Thyroid gland (tissue), 4 donors: Measurements from ENCODE around the gene CXCL17. TPM values are rescaled to one million over a fixed set of nuclear protein-coding genes. Genes with fewer than 3 reads are reported as not detected.

ENCODE experiments used
- DNase-seq, 2 donors: peaks; one replicate each; pipeline ENCODE4 v3.0.0-alpha.2; 2019
- H3K27ac ChIP-seq, 3 donors: fragments of 200-600 bp; sonication (generic); 1 replicate in 2 of 3; 2 replicates in 1 of 3; pipeline ENCODE4 v1.5.1; 2016 to 2019; ENCODE audit warnings: mild to moderate bottlenecking in 1 of 3, moderate library complexity in 1 of 3
- H3K27me3 ChIP-seq: fragments of 200-600 bp; sonication (generic); one replicate; pipeline ENCODE4 v1.5.1; 2019
- H3K36me3 ChIP-seq, 2 donors: fragments of 200-600 bp; sonication (generic); one replicate each; pipeline ENCODE4 v1.5.1; 2016 to 2019
- H3K4me1 ChIP-seq, 2 donors: fragments of 200-600 bp; sonication (generic); one replicate each; pipeline ENCODE4 v1.5.1; 2017 to 2019
- H3K4me3 ChIP-seq, 3 donors: fragments of 200-600 bp; sonication (generic); replicated peaks in 1 of 3; 1 replicate in 2 of 3; 2 replicates in 1 of 3; pipeline ENCODE4 v1.5.1; 2016; ENCODE audit warnings: mild to moderate bottlenecking in 1 of 3
- H3K9me3 ChIP-seq: fragments of 200-600 bp; sonication (generic); one replicate; pipeline ENCODE4 v1.5.1; 2017
- POLR2A ChIP-seq, 2 donors: fragments of 450-650 bp; IDR thresholded peaks; one replicate each; pipeline ENCODE4 v1.6.1; 2017; ENCODE audit warnings: antibody characterized with exemption in 2 of 2, mild to moderate bottlenecking in 2 of 2, moderate library complexity in 1 of 2
- WGBS, 2 donors: methylation state at CpG; one replicate each; pipeline ENCODE4 v1.1.5; 2017; 5-methylcytosine and 5-hydroxymethylcytosine counted together
- intact Hi-C: fragments of 100-400 bp; cut with DNase I; formaldehyde crosslinking; loops from one replicate; pipeline ENCODE4 v1.15.1; 2023
- total RNA-seq, 4 donors: library from RNA; depleted of rRNA; stranded (reverse); fragments of >200 nt; gene quantifications; one replicate each; pipeline ENCODE4 v1.2.3, GENCODE V29; 2016
- TF ChIP-seq, protein P1 (sequence below), 6 experiments: fragments of 200-600 bp in 3 of 6; fragments of 450-650 bp in 3 of 6; sonication (generic) in 3 of 6; IDR thresholded peaks; one replicate each; pipeline ENCODE4 v1.5.1; 2016 to 2019; ENCODE audit warnings: antibody characterized with exemption in 6 of 6, mild to moderate bottlenecking in 2 of 6, inconsistent platforms in 1 of 6, moderate library complexity in 1 of 6

Gene CXCL17
- total RNA-seq, 4 donors from 2014 or later = not detected

GRCh38 chr19:42424712-42425131 is 18.0 kb downstream of the CXCL17 start:
- DNase-seq = no peak
- intact Hi-C loops = no loop called here
- H3K36me3 ChIP-seq = no peaks in the 10 kb centered on the region
- TF ChIP-seq, protein P1, sequence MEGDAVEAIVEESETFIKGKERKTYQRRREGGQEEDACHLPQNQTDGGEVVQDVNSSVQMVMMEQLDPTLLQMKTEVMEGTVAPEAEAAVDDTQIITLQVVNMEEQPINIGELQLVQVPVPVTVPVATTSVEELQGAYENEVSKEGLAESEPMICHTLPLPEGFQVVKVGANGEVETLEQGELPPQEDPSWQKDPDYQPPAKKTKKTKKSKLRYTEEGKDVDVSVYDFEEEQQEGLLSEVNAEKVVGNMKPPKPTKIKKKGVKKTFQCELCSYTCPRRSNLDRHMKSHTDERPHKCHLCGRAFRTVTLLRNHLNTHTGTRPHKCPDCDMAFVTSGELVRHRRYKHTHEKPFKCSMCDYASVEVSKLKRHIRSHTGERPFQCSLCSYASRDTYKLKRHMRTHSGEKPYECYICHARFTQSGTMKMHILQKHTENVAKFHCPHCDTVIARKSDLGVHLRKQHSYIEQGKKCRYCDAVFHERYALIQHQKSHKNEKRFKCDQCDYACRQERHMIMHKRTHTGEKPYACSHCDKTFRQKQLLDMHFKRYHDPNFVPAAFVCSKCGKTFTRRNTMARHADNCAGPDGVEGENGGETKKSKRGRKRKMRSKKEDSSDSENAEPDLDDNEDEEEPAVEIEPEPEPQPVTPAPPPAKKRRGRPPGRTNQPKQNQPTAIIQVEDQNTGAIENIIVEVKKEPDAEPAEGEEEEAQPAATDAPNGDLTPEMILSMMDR (IDR thresholded peaks at IDR 0.05) = no peak
- TF ChIP-seq POLR2A (IDR thresholded peaks at IDR 0.05) = no peak
- no peaks in the 10 kb centered on the region for H3K9me3 ChIP-seq
- WGBS, 2 donors = 55 to 64% methylated on average over 12 to 13 of the region's 13 CpGs
- no peaks in the 10 kb centered on the region for H3K27me3 ChIP-seq
- no peak overlapping the region for H3K4me3 ChIP-seq
- H3K4me1 ChIP-seq = peaks cover 8 to 13% of the 10 kb centered on the region in 2 donors
- no peak overlapping the region for H3K27ac ChIP-seq

DNA sequence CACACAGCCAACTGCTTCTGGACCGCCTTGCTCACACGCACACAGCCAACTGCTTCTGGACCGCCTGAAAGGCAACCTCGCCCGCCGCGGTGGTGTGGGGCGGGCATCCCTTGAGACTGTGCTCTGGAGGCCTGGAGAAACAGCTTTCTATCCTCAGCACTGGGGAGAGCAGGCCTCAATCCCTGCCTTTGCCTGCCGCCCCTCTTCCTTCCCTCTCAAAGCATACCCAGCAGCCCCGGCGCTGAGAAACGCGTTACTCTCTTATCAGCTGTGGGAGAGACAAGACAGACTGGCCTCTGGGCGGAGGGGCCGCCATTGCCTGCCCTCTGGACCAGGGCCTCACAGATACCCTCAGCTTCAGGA is 18.4 kb downstream of the CXCL17 start:
- no peak for DNase-seq
- H3K27me3 ChIP-seq = no peaks in the 10 kb centered on the region
- no peaks in the 10 kb centered on the region for H3K9me3 ChIP-seq
- H3K4me1 ChIP-seq = peaks cover 8 to 13% of the 10 kb centered on the region in 2 donors
- H3K27ac ChIP-seq = peak overlapping the region in 1 of 3 donors; percentile 69
- WGBS, 2 donors = 54 to 76% methylated on average over 10 to 11 of the region's 15 CpGs
- intact Hi-C loops = no loop called here
- peak overlapping the region in 1 of 3 donors; percentile 43 for H3K4me3 ChIP-seq
- H3K36me3 ChIP-seq = no peaks in the 10 kb centered on the region
- TF ChIP-seq POLR2A (IDR thresholded peaks at IDR 0.05) = no peak
- TF ChIP-seq, protein P1 (IDR thresholded peaks at IDR 0.05) = no peak

- intact Hi-C loops = no loop called here
- H3K4me1 ChIP-seq = peaks cover 8 to 13% of the 10 kb centered on the region in 2 donors
- 3% methylated on average over 38 to 53 of the region's 65 CpGs for WGBS, 2 donors
Observed at GRCh38 chr19:42423462-42424344, 19.0 kb downstream of the CXCL17 start.

DNA sequence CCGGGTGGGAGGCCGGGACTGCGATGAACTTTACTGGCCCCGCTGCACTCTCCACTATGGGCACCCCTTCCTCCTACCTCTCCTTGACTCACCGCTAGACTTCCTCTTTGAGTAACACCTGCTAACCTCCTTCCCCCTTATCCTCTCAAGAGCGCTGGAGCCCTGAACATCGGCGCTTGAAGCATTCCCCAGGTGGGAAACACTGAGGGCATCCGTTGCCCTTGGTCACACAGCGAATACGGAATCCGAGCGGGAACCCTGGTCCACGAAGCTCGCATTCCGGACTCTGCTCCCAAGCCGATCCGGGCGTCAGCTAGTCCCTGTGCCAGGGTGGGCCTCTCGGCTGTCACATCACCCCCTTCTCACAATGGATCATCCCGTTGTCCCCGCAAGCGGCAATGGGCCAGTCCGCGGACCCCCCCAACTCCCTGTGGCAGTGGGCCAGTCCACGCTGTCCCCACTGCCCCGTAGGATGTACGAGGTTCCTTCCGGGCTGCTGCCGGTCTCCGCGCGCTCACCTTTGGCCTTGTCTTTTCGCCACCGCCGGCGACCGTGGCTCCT is 19.8 kb downstream of the CXCL17 start:
- H3K36me3 ChIP-seq = no peaks in the 10 kb centered on the region
- H3K4me3 ChIP-seq = peak overlapping the region; percentile 13 to 43 (median 41)
- intact Hi-C loops = no loop called here
- peak overlapping the region in 2 of 3 donors; percentile 57 to 69 for H3K27ac ChIP-seq
- H3K27me3 ChIP-seq = no peaks in the 10 kb centered on the region
- no peak for TF ChIP-seq POLR2A (IDR thresholded peaks at IDR 0.05)
- TF ChIP-seq, protein P1 (IDR thresholded peaks at IDR 0.05) = no peak
- no peaks in the 10 kb centered on the region for H3K9me3 ChIP-seq
- H3K4me1 ChIP-seq = peaks cover 8 to 13% of the 10 kb centered on the region in 2 donors
- DNase-seq = no peak
- whole genome bisulfite sequencing, 2 donors = 5 to 9% methylated on average over 18 to 24 of the region's 38 CpGs

More at GRCh38 chr19:42423462-42424344, 19.0 kb downstream of the CXCL17 start:
- DNase-seq = peak; percentile 71 to 74
- Histone ChIP-seq H3K27me3 (no peaks in the 10 kb centered on the region), H3K4me3 (peak overlapping the region; percentile 13 to 43 (median 41)), H3K27ac (peak overlapping the region in 2 of 3 donors; percentile 57 to 69), H3K36me3 (no peaks in the 10 kb centered on the region), H3K9me3 (no peaks in the 10 kb centered on the region)
- TF ChIP-seq, protein P1 (IDR thresholded peaks at IDR 0.05) = no peak
- peak in 1 of 2 donors; percentile 45 for TF ChIP-seq POLR2A (IDR thresholded peaks at IDR 0.05)
